ENCODE data around the gene HAO1. TPM values are rescaled to one million over a fixed set of nuclear protein-coding genes. Genes with fewer than 3 reads are reported as not detected.

HAO1 gene
- total RNA-seq, 3 donors from 2014 or later (not counting 1 experiment from before 2014, with no cell fraction given), result not detected

- TF ChIP-seq CTCF (IDR thresholded peaks at IDR 0.05), result no peak
- ATAC-seq (no peak), DNase-seq (no peak)
- no peak overlapping the region for H3K27ac ChIP-seq (ENCODE audit: low read length)
- no peak overlapping the region for H3K27ac Mint-ChIP-seq
- WGBS (ENCODE audit: insufficient coverage), result 82% methylated on average over 9 of the region's 9 CpGs
- peaks cover 4% of the 10 kb centered on the region for H3K4me1 ChIP-seq (ENCODE audit: control insufficient read depth, insufficient read depth, low read length)
- no peaks in the 10 kb centered on the region for H3K9me3 ChIP-seq (ENCODE audit: control insufficient read depth, insufficient read depth, low read length)
- no peak overlapping the region for H3K4me3 ChIP-seq (ENCODE audit: low read length)
- no peaks in the 10 kb centered on the region for H3K27me3 ChIP-seq (ENCODE audit: control insufficient read depth, insufficient read depth, low read length)
- H3K36me3 Mint-ChIP-seq, result no peaks in the 10 kb centered on the region
- H3K9me3 Mint-ChIP-seq, result no peaks in the 10 kb centered on the region
- H3K27me3 Mint-ChIP-seq (ENCODE audit: low read depth in 2 of 2), result no peaks in the 10 kb centered on the region
- peaks cover 8% of the 10 kb centered on the region for H3K36me3 ChIP-seq (ENCODE audit: control insufficient read depth, insufficient read depth, low read length)
- intact Hi-C loops (cut with micrococcal nuclease), result no loop called here
- no peak overlapping the region for H3K4me3 Mint-ChIP-seq
- peaks cover 9% of the 10 kb centered on the region in 2 donors for H3K4me1 Mint-ChIP-seq
These were observed 35.7 kb upstream of the HAO1 start for GRCh38 chr20:7975851-7976414.

- Mint-ChIP-seq H3K36me3 (no peaks in the 10 kb centered on the region), H3K27me3 (ENCODE audit: low read depth in 2 of 2) (peaks cover 0 to 3% of the 10 kb centered on the region in 2 donors), H3K4me3 (no peak overlapping the region), H3K27ac (no peak overlapping the region), H3K9me3 (no peaks in the 10 kb centered on the region), H3K4me1 (no peaks in the 10 kb centered on the region)
- no peak for TF ChIP-seq CTCF (IDR thresholded peaks at IDR 0.05)
- no peak for ATAC-seq
- WGBS (ENCODE audit: insufficient coverage), result 88% methylated on average over 4 of the region's 4 CpGs
- H3K27ac ChIP-seq (ENCODE audit: low read length), result no peak overlapping the region
- H3K4me3 ChIP-seq (ENCODE audit: low read length), result no peak overlapping the region
- no peaks in the 10 kb centered on the region for H3K9me3 ChIP-seq (ENCODE audit: control insufficient read depth, insufficient read depth, low read length)
- DNase-seq, result no peak
- H3K4me1 ChIP-seq (ENCODE audit: control insufficient read depth, insufficient read depth, low read length), result no peaks in the 10 kb centered on the region
- intact Hi-C loops (cut with micrococcal nuclease), result no loop called here
- H3K27me3 ChIP-seq (ENCODE audit: control insufficient read depth, insufficient read depth, low read length), result no peaks in the 10 kb centered on the region
- peaks cover 3% of the 10 kb centered on the region for H3K36me3 ChIP-seq (ENCODE audit: control insufficient read depth, insufficient read depth, low read length)
These were observed 34.7 kb upstream of the HAO1 start for GRCh38 chr20:7974785-7975435.

GRCh38 chr20:7971536-7972280 is 31.4 kb upstream of the HAO1 start:
- Histone ChIP-seq H3K4me1 (ENCODE audit: control insufficient read depth, insufficient read depth, low read length) (no peaks in the 10 kb centered on the region), H3K9me3 (ENCODE audit: control insufficient read depth, insufficient read depth, low read length) (no peaks in the 10 kb centered on the region), H3K36me3 (ENCODE audit: control insufficient read depth, insufficient read depth, low read length) (no peaks in the 10 kb centered on the region), H3K4me3 (ENCODE audit: low read length) (no peak overlapping the region), H3K27me3 (ENCODE audit: control insufficient read depth, insufficient read depth, low read length) (no peaks in the 10 kb centered on the region), H3K27ac (ENCODE audit: low read length) (no peak overlapping the region)
- H3K4me1 Mint-ChIP-seq, result no peaks in the 10 kb centered on the region
- H3K36me3 Mint-ChIP-seq, result no peaks in the 10 kb centered on the region
- no peak overlapping the region for H3K27ac Mint-ChIP-seq
- H3K27me3 Mint-ChIP-seq (ENCODE audit: low read depth in 2 of 2), result peaks cover 0 to 3% of the 10 kb centered on the region in 2 donors
- intact Hi-C loops (cut with micrococcal nuclease), result no loop called here
- no peak for ATAC-seq
- no peak overlapping the region for H3K4me3 Mint-ChIP-seq
- 98% methylated on average over 2 of the region's 2 CpGs for WGBS (ENCODE audit: insufficient coverage)
- DNase-seq, result no peak
- TF ChIP-seq CTCF (IDR thresholded peaks at IDR 0.05), result no peak
- H3K9me3 Mint-ChIP-seq, result no peaks in the 10 kb centered on the region

All from natural killer cell (primary cell).